ENCODE data around the gene MFN1.

Gene MFN1

DNA sequence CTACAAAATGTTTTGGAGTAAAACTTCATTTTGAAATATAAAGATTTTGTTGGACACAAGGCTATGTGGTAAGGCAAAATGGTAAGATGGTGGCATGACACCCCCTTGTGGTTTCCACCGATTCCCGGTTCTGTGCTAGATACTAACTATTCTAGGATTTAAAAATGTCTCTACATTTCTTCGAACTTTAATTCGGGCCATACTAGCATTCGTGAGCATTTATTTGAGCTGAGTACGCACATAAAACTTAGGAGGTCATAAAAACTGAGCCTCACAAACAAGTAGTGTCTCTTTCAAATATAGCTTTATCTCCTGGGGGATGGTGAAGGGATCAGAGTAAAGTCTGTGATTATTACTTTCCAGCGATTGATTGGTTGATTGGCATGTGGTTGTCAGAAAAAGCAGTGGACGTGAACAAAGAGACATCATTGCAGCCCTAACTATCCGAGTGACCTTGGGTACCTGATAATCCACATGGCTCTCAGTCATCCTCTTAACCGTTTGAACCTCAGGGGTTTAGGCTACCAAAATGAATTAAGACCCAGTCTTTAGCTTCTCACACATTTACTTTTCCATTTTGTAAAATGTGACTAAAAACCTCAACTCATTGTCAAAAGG lies 25.7 kb upstream of the MFN1 start:
- peak overlapping the region; percentile 60 for H3K4me3 ChIP-seq (ENCODE audit: low read depth, low read length)
- peak; percentile 61 for DNase-seq (ENCODE audit: low read depth)
- no peak for TF ChIP-seq MYC (IDR thresholded peaks at IDR 0.05; ENCODE audit: low read depth, low read length)
- no peak for TF ChIP-seq POLR2A (IDR thresholded peaks at IDR 0.05; ENCODE audit: extremely low read depth, insufficient read length)
- TF ChIP-seq, protein P1, sequence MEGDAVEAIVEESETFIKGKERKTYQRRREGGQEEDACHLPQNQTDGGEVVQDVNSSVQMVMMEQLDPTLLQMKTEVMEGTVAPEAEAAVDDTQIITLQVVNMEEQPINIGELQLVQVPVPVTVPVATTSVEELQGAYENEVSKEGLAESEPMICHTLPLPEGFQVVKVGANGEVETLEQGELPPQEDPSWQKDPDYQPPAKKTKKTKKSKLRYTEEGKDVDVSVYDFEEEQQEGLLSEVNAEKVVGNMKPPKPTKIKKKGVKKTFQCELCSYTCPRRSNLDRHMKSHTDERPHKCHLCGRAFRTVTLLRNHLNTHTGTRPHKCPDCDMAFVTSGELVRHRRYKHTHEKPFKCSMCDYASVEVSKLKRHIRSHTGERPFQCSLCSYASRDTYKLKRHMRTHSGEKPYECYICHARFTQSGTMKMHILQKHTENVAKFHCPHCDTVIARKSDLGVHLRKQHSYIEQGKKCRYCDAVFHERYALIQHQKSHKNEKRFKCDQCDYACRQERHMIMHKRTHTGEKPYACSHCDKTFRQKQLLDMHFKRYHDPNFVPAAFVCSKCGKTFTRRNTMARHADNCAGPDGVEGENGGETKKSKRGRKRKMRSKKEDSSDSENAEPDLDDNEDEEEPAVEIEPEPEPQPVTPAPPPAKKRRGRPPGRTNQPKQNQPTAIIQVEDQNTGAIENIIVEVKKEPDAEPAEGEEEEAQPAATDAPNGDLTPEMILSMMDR (IDR thresholded peaks at IDR 0.05; ENCODE audit: low read depth, low read length): peak; percentile 31
- TF ChIP-seq, protein P2, sequence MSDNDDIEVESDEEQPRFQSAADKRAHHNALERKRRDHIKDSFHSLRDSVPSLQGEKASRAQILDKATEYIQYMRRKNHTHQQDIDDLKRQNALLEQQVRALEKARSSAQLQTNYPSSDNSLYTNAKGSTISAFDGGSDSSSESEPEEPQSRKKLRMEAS (IDR thresholded peaks at IDR 0.05; ENCODE audit: low read depth, low read length): no peak

DNA sequence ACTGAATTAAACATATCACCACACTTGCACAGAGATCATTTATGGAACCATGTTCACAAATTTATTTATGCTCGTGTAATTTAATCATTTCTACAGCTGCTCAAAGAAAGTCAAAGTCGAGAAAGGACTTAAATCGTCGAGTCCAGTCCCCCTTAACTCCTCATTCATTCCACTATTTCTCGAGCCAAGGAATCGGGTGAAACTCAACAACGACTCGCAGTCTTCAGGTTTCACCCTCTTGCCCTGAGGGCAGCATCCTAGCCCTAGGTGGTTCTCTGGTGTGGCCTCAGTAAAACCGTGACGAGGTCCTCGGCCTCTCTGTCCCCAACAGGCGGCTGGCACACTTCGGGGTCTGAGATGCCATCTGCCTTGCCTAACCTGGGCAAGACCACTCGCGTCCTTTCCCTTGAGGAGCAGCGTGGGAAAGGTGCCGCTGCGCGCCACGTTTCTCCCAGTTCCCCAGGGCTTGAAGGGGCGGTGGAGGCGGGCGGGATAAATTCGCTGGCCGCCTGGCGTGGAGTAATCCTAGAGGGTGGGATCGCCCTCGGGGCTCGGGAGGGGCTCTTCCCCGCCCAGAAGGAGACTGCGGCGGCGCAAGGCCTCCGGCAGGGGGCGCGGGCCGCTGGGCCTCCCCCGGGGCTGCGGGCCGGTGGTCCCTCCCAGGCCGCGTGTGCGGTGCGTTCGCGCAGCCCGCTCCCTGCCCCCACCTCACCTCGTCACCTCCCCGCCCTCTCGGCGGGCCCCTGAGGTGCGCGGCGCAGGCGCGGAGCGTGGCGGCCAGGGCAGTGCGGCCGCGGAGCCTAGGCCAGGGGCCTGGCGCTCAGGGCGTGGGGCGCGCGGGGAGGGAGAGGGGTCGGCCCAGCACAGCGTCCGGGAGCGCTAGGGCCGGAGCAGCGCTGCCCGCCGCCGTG lies 25.0 kb upstream of the MFN1 start, which contains the start of gene ZNF639:
ZNF639 (plus strand) TSS at position 746 of the 911 bp plus-strand sequence. CDS start 5,263 bp downstream, outside the sequence.
- peak; percentile 91 for DNase-seq (ENCODE audit: low read depth)
- H3K4me3 ChIP-seq (ENCODE audit: low read depth, low read length): peak within 1 kb of the TSS; percentile 85
- TF ChIP-seq POLR2A (IDR thresholded peaks at IDR 0.05; ENCODE audit: extremely low read depth, insufficient read length) (peak; percentile 88), MYC (IDR thresholded peaks at IDR 0.05; ENCODE audit: low read depth, low read length) (peak; percentile 79)
- TF ChIP-seq, protein P2 (IDR thresholded peaks at IDR 0.05; ENCODE audit: low read depth, low read length): peak; percentile 47; the same call in 1 of the 2 replicates
- TF ChIP-seq, protein P1 (IDR thresholded peaks at IDR 0.05; ENCODE audit: low read depth, low read length): peak; percentile 34

DNA sequence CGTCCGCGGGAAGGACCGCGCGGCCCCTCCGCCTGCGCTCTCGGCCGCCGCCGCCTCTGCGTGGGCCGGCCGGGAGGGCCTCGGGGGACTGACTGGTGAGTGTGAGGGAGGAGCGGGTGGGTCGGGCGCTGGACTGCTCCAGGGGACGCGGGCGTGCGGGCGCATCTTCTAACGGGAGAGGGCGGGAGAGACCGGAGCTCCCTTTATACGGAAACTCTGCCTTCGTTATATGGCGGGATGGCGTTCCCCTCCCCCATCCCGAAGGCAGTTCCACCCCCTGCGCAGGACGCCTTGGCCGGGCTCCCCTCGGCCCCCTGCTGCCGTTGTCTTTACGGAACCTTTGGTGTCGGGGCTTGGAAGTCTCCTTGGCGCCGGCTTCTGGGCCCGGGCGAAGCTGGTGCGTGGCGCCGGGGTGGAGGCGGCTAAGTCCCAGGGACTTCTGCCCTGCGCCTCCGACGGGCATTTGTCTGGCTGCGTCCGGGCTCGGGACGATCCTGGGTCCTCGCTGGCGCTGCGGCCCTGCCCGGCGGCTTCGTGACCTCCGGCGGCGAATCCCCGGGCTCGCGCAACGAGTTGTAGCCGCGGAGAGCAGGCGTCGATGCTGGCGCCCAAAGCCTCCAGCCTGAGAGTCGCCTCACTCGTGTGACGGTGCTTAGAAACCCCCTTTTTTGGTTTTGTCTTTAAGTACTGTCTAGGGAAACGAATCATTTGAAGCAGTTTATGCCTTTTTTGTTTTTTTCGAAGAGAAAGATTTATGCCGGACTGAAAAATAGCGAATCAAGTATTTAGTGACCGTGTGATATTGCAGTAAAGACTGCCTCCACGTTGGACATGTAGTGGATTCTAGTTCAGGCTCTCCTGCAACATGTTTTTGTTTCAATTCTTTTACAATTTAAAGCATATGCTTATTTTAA lies 24.1 kb upstream of the MFN1 start:
- H3K4me3 ChIP-seq (ENCODE audit: low read depth, low read length): peak overlapping the region; percentile 85
- peak; percentile 85 for DNase-seq (ENCODE audit: low read depth)
- TF ChIP-seq POLR2A (IDR thresholded peaks at IDR 0.05; ENCODE audit: extremely low read depth, insufficient read length): no peak
- TF ChIP-seq, protein P1 (IDR thresholded peaks at IDR 0.05; ENCODE audit: low read depth, low read length): no peak
- TF ChIP-seq MYC (IDR thresholded peaks at IDR 0.05; ENCODE audit: low read depth, low read length): no peak
- TF ChIP-seq, protein P2 (IDR thresholded peaks at IDR 0.05; ENCODE audit: low read depth, low read length): no peak

DNA sequence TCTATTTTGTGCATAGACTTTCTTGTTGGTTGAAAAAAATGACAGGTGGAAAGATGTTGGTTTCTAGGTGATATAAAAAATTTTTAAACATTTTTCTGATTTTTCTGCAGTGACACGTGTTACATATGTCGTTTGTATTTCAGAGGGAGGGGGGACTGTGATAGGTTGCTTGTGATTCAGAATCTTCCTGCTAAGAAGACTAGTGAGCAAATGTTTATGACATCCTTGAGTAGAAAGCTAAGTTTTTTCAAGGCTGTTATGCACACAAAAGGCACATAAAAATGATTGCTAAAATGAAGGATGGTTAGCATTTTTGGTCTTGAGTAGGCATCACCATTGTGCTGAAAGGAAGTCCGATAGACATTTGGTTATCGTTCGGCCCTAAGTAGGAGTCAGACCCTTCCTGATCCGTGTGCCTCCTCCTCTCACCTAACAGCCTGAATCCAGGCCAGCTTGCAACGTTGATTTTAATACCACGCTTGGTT lies 23.2 kb upstream of the MFN1 start:
- peak overlapping the region; percentile 85 for H3K4me3 ChIP-seq (ENCODE audit: low read depth, low read length)
- TF ChIP-seq MYC (IDR thresholded peaks at IDR 0.05; ENCODE audit: low read depth, low read length): 0 out of 2 replicates have a peak, but pooled peaks have one; percentile 40
- no peak for TF ChIP-seq POLR2A (IDR thresholded peaks at IDR 0.05; ENCODE audit: extremely low read depth, insufficient read length)
- TF ChIP-seq, protein P2 (IDR thresholded peaks at IDR 0.05; ENCODE audit: low read depth, low read length): peak; percentile 85
- TF ChIP-seq, protein P1 (IDR thresholded peaks at IDR 0.05; ENCODE audit: low read depth, low read length): no peak
- peak; percentile 50 for DNase-seq (ENCODE audit: low read depth)

DNA sequence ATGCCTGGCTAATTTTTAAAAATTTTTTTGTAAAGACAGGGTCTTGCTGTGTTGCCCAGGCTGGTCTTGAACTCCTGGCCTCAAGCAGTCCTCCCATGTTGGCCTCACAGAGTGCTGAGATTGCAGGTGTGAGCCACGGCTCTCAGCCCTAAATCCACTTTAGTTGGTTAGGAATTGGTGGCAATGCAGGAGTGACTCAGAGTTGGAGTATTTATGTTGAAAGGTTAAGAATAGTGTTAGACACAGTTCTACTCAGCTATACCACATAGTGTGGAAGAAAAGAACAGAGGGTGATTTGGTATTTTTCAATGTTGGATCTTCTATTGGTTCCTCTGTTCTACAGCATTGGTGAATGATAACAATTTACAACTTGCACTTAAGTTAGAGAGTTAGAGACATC lies 17.1 kb upstream of the MFN1 start:
- TF ChIP-seq, protein P2 (IDR thresholded peaks at IDR 0.05; ENCODE audit: low read depth, low read length): no peak
- TF ChIP-seq MYC (IDR thresholded peaks at IDR 0.05; ENCODE audit: low read depth, low read length) (no peak), POLR2A (IDR thresholded peaks at IDR 0.05; ENCODE audit: extremely low read depth, insufficient read length) (no peak)
- TF ChIP-seq, protein P1 (IDR thresholded peaks at IDR 0.05; ENCODE audit: low read depth, low read length): no peak
- DNase-seq (ENCODE audit: low read depth): no peak
- no peak overlapping the region for H3K4me3 ChIP-seq (ENCODE audit: low read depth, low read length)
